ENCODE data around the gene CD81. TPM values are rescaled to one million over a fixed set of nuclear protein-coding genes. Genes with fewer than 3 reads are reported as not detected.

Gene CD81
- total RNA-seq, 1 experiment from 2014 or later = 416 TPM

DNA sequence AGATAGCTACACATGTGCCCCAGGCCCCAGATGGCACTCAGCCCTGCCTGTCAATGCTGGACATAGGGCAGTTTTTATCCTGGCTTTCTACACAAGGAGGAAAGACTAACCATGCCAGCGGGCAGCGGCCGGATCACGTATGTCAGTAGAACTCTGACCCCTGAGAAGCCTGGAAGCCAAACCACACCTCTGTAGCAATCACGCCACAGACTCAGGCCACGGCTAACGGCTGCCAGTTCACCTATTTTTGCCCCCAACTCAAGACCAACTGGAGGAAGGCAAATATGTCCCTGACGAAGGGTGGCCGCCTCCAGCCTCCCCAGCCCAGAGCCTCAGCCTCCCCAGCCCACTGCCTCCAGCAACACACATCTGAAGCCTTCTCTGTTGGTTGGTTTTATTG, 7.2 kb upstream of the CD81 start:
- intact Hi-C loops (cut with micrococcal nuclease; ENCODE audit: unreplicated experiment) (no loop called here), in situ Hi-C loops (cut with HindIII; ENCODE audit: low pct_unique_long_range_greater_than_20kb, low sequenced_read_pairs) (no loop called here)
- no peak overlapping the region for H3K4me3 ChIP-seq (ENCODE audit: low read depth in 2 of 2, low read length in 2 of 2)
- H3K4me1 ChIP-seq (ENCODE audit: control insufficient read depth, insufficient read depth, low read length) = no peaks in the 10 kb centered on the region
- H3K27ac ChIP-seq (ENCODE audit: low read length) = no peak overlapping the region
- H3K27me3 ChIP-seq (ENCODE audit: control insufficient read depth, insufficient read depth, low read length) = no peaks in the 10 kb centered on the region; the same call in 1 of the 2 replicates
- DNase-seq (ENCODE audit: low read depth, low spot score) (no peak), ATAC-seq (no peak; the same call in 1 of the 2 replicates)
- no TSS peak for BruUV-seq (replicated peaks)
- H3K36me3 ChIP-seq (ENCODE audit: control insufficient read depth, insufficient read depth, low read length) = no peaks in the 10 kb centered on the region
- no peaks in the 10 kb centered on the region for H3K9me3 ChIP-seq (ENCODE audit: control insufficient read depth, insufficient read depth, low read depth, low read length)
- TF ChIP-seq TCF7L2 (IDR thresholded peaks at IDR 0.05; ENCODE audit: low read depth, low read length) (no peak), SIN3A (IDR thresholded peaks at IDR 0.05; ENCODE audit: borderline replicate concordance, insufficient read depth, low read depth, low read length) (no peak), REST (IDR thresholded peaks at IDR 0.05; ENCODE audit: insufficient read depth in 1 of 2, low read depth in 2 of 2, low read length in 1 of 2) (no peak), CTCF (IDR thresholded peaks at IDR 0.05) (no peak), POLR2AphosphoS5 (IDR thresholded peaks at IDR 0.05; ENCODE audit: low read depth, low read length) (no peak)
- CTCF ChIA-PET = no interaction called here
- POLR2A ChIA-PET = interaction anchor here (0.6 kb wide), 1 partner anchor 135 kb away, joined by 3 read pairs; no protein-coding TSS in a partner anchor

DNA sequence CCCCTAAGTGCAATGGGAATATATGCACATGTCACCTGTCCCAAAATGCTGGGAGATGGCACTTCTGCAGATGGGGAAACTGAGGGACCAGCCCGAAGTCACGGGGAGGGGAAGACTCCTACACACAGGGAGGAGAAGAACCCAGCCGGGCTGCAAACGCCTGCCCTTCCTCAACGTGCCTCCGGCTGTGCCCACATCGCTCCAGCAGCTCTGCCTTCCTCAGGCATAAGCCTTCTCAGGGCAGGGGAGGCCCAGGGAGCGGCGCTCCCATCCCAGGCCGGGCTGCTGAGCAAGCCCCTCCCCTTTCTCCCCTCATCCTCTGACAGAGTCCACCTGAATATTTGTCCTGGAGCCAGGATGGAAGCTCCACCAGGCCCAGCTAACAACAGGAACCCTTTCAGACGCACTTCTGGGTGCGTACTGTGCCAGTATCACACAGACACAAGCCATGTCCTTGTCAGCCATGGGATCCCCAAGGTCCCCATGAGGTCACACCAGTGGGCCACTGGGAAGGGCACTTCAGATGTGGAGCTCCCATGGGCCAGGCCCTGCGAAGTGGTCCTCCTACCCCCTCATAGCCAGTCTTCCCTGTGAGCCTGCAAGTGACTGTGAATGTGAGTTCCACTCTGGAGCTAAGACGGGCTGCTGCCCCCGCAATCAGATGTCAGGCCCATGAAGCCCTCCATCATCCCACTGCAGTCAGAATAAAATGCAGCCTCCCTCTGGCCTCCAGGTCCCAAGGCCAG, 2.5 kb upstream of the CD81 start:
- ChIA-PET POLR2A (no interaction called here), CTCF (no interaction called here)
- ATAC-seq (no peak), DNase-seq (ENCODE audit: low read depth, low spot score) (no peak)
- H3K4me3 ChIP-seq (ENCODE audit: low read depth in 2 of 2, low read length in 2 of 2) = no peak overlapping the region
- H3K27me3 ChIP-seq (ENCODE audit: control insufficient read depth, insufficient read depth, low read length) = no peaks in the 10 kb centered on the region; the same call in 1 of the 2 replicates
- TF ChIP-seq REST (IDR thresholded peaks at IDR 0.05; ENCODE audit: insufficient read depth in 1 of 2, low read depth in 2 of 2, low read length in 1 of 2) (no peak), TCF7L2 (IDR thresholded peaks at IDR 0.05; ENCODE audit: low read depth, low read length) (no peak), POLR2AphosphoS5 (IDR thresholded peaks at IDR 0.05; ENCODE audit: low read depth, low read length) (no peak), SIN3A (IDR thresholded peaks at IDR 0.05; ENCODE audit: borderline replicate concordance, insufficient read depth, low read depth, low read length) (no peak), CTCF (IDR thresholded peaks at IDR 0.05) (no peak)
- in situ Hi-C loops (cut with HindIII; ENCODE audit: low pct_unique_long_range_greater_than_20kb, low sequenced_read_pairs) = no loop called here
- no peaks in the 10 kb centered on the region; the same call in 1 of the 2 replicates for H3K36me3 ChIP-seq (ENCODE audit: control insufficient read depth, insufficient read depth, low read length)
- H3K27ac ChIP-seq (ENCODE audit: low read length) = no peak overlapping the region
- no TSS peak for BruUV-seq (replicated peaks)
- H3K9me3 ChIP-seq (ENCODE audit: control insufficient read depth, insufficient read depth, low read depth, low read length) = no peaks in the 10 kb centered on the region
- intact Hi-C loops (cut with micrococcal nuclease; ENCODE audit: unreplicated experiment) = no loop called here
- peaks cover 5% of the 10 kb centered on the region for H3K4me1 ChIP-seq (ENCODE audit: control insufficient read depth, insufficient read depth, low read length)
